GM12873 (cell line): ENCODE results near the gene ZMIZ1.

ENCODE experiments used
- TF ChIP-seq, protein P1 (sequence below): IDR thresholded peaks from 2 replicates; pipeline ENCODE4 v1.5.1; 2012; ENCODE audit warnings: low read depth, mild to moderate bottlenecking, moderate library complexity, low read length, control low read depth; ENCODE audit not compliant: insufficient read depth; ENCODE audit errors: missing control alignments

Gene ZMIZ1

GRCh38 chr10:79058899-79059841, 9.6 kb upstream of the ZMIZ1 start:
- TF ChIP-seq, protein P1, sequence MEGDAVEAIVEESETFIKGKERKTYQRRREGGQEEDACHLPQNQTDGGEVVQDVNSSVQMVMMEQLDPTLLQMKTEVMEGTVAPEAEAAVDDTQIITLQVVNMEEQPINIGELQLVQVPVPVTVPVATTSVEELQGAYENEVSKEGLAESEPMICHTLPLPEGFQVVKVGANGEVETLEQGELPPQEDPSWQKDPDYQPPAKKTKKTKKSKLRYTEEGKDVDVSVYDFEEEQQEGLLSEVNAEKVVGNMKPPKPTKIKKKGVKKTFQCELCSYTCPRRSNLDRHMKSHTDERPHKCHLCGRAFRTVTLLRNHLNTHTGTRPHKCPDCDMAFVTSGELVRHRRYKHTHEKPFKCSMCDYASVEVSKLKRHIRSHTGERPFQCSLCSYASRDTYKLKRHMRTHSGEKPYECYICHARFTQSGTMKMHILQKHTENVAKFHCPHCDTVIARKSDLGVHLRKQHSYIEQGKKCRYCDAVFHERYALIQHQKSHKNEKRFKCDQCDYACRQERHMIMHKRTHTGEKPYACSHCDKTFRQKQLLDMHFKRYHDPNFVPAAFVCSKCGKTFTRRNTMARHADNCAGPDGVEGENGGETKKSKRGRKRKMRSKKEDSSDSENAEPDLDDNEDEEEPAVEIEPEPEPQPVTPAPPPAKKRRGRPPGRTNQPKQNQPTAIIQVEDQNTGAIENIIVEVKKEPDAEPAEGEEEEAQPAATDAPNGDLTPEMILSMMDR = no peak

DNA sequence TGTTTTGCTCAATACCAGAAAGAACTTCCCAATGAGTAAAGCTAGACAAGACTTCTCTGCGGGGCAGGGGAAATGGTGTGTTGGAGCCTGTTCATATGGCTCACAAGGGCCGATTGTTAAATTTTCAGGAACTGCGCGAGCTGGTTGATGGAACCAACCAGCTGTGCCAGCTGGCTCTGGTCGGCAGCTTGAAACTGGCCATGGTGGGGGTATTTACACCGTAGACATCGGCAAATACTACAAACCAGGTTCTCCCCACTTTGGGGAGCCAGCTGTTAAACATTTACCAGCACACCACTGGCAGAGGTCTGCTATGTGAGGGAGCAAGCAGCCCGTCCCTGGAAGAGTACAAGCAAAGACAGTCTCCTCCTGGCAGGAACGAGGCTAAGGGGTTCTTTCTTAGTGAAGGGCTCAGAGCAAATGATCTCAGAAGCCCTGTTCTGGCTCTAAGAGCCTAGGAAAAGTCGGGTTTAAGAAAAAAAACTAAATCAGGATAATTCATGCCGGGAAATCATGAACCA, 8.8 kb upstream of the ZMIZ1 start:
- TF ChIP-seq, protein P1 = no peak

GRCh38 chr10:79060641-79061255, 8.0 kb upstream of the ZMIZ1 start:
- TF ChIP-seq, protein P1 = no peak

DNA sequence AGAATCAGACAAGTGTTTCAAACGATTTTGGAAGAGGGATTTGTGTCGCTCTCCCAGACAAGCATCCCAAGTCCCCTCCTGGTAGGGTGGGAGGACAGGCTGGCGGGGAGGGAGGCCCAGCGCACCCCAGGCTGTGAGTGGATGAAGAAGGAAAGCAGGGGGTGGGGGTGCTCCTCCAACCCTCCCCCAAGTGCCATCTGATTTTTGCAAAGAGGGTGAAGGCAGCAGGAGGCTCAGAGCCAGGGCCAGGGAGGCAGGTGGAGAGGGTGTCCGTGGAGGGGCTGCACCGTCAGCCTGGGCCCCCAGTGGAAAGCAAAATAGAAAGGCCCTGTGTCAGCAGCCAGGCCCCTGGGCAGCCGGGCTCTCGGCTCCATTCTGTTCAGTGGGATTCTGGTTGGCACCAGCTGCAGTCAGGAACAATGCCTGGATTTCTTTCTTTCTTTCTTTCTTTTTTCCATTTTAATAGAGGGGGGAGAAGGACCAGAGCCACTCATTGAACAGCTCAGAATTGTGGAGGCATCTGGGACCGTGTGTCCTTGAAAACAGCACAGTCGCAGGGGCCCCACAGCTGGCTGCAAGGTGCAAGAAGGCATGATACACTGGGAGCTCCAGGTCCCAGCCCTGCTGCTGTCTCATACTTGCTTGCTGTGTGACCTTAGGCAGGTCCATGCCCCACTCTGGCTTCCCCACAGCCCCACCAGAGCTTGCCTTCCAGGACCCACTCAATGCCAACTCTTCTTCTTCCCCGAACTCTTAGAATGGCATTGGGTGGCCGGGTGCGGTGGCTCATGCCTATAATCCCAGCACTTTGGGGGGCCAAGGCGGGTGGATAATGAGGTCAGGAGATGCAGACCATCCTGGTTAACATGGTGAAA, 7.1 kb upstream of the ZMIZ1 start:
- TF ChIP-seq, protein P1 = no peak

DNA sequence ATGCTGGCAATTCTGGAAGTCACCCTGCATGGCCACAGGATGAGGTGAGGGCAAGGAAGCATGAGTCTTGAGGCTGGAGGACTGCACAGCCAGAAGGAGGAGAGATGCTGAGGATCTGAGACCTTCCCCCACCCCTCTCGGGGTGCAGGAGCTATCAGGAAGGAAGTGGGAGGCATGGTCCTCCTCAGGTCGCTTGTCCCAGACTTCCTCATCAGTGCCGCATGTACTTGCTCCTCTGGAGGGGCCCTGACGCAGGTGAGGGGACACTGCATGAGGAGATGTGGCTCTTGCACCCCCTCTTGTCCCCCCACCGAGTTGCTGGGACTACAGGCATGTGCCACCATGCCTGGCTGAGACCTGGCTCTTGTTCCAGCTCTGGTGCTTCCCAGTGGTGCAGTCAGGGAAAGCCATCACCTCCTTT, 5.7 kb upstream of the ZMIZ1 start:
- TF ChIP-seq, protein P1 = no peak

GRCh38 chr10:79063661-79064492, 4.9 kb upstream of the ZMIZ1 start:
- TF ChIP-seq, protein P1 = no peak
